NCI-H2196 treated with DMSO at 0.1 percent for 48 hours (cell line): ENCODE results near the gene CCDC88A.
"Not testable (repeated sequence)": the region's sequence is repeated elsewhere in the genome, so short reads cannot be mapped to it uniquely, and the experiment has no call there.

ENCODE experiments used
- DNase-seq: peaks from one replicate; lab custom pipeline; 2025; ENCODE audit not compliant: unreplicated experiment; lab: John Stamatoyannopoulos, UW

CCDC88A gene

GRCh38 chr2:55311444-55311870 is 108.2 kb downstream of the CCDC88A start:
- DNase-seq: no peak

GRCh38 chr2:55309446-55309845 is 110.2 kb downstream of the CCDC88A start:
- no peak for DNase-seq

GRCh38 chr2:55302241-55302640 is 117.4 kb downstream of the CCDC88A start:
- no peak for DNase-seq

GRCh38 chr2:55301277-55301676 is 118.4 kb downstream of the CCDC88A start:
- DNase-seq: no peak

- DNase-seq: no peak
Measured at GRCh38 chr2:55296393-55296792, 123.3 kb downstream of the CCDC88A start.

- no peak for DNase-seq
Measured at GRCh38 chr2:55283083-55283482, 136.6 kb downstream of the CCDC88A start.

- peak; percentile 28 for DNase-seq
Measured at GRCh38 chr2:55282110-55282917, 137.3 kb downstream of the CCDC88A start.

GRCh38 chr2:55280851-55281546 is 138.7 kb downstream of the CCDC88A start:
- DNase-seq: not testable (repeated sequence)

GRCh38 chr2:55279859-55280424 is 139.7 kb downstream of the CCDC88A start:
- DNase-seq: not testable (repeated sequence)

- not testable (repeated sequence) for DNase-seq
Measured at GRCh38 chr2:55279214-55279835, 140.3 kb downstream of the CCDC88A start.

- DNase-seq: no peak
Measured at GRCh38 chr2:55277310-55277709, 142.3 kb downstream of the CCDC88A start.

- DNase-seq: not testable (repeated sequence)
Measured at GRCh38 chr2:55274346-55274745, 145.3 kb downstream of the CCDC88A start.

GRCh38 chr2:55269645-55269990 is 150.0 kb downstream of the CCDC88A start:
- no peak for DNase-seq

GRCh38 chr2:55268907-55269644 is 150.6 kb downstream of the CCDC88A start, which contains the start of gene MTIF2:
MTIF2 (minus strand) TSS chr2:55269231; CDS start chr2:55263858, 5,373 bp downstream.
- peak; percentile 69 for DNase-seq

GRCh38 chr2:55268288-55268906 is 151.3 kb downstream of the CCDC88A start:
- no peak for DNase-seq

- not testable (repeated sequence) for DNase-seq
Measured at GRCh38 chr2:55259586-55259985, 160.1 kb downstream of the CCDC88A start.

- no peak for DNase-seq
Measured at GRCh38 chr2:55252832-55253231, 166.8 kb downstream of the CCDC88A start.

- DNase-seq: no peak
Measured at GRCh38 chr2:55247025-55247424, 172.6 kb downstream of the CCDC88A start.

GRCh38 chr2:55245411-55245810 is 174.2 kb downstream of the CCDC88A start:
- no peak for DNase-seq

- no peak for DNase-seq
Measured at GRCh38 chr2:55242617-55243016, 177.0 kb downstream of the CCDC88A start.
